Stomach (tissue), 9 donors: ENCODE results near the gene GFAP. TPM values are rescaled to one million over a fixed set of nuclear protein-coding genes. Genes with fewer than 3 reads are reported as not detected.

ENCODE experiments used
- DNase-seq, 2 donors: peaks; one replicate each; pipeline versions ENCODE4 v3.0.0 to v3.0.0-alpha.2; 2013 to 2019
- H3K27ac ChIP-seq, 5 donors: fragments of 200-600 bp in 4 of 5; sonication (generic) in 4 of 5; one replicate each; pipeline ENCODE4 v1.5.1; 2013 to 2019; ENCODE audit warnings: mild to moderate bottlenecking in 1 of 5, moderate library complexity in 1 of 5
- H3K27me3 ChIP-seq, 3 donors: fragments of 200-600 bp; sonication (generic); one replicate each; pipeline ENCODE4 v1.5.1; 2017 to 2019; ENCODE audit warnings: mixed run types in 1 of 3
- H3K36me3 ChIP-seq, 4 donors: fragments of 200-600 bp; sonication (generic); 1 replicate in 3 of 4; 2 replicates in 1 of 4; pipeline ENCODE4 v1.5.1; 2016 to 2019
- H3K4me1 ChIP-seq, 4 donors: fragments of 200-600 bp; sonication (generic); one replicate each; pipeline ENCODE4 v1.5.1; 2016 to 2019
- H3K4me3 ChIP-seq, 4 donors: fragments of 200-600 bp; sonication (generic) in 3 of 4; one replicate each; pipeline ENCODE4 v1.5.1; 2016 to 2019; ENCODE audit warnings: mild to moderate bottlenecking in 1 of 4
- H3K9me3 ChIP-seq, 4 donors: fragments of 200-600 bp; sonication (generic); one replicate each; pipeline ENCODE4 v1.5.1; 2016 to 2019
- CTCF ChIP-seq, 7 experiments: fragments of 450-650 bp in 4 of 7; fragments of 200-600 bp in 3 of 7; sonication (generic) in 3 of 7; IDR thresholded peaks; one replicate each; pipeline ENCODE4 v1.5.1; 2016 to 2019; ENCODE audit warnings: antibody characterized with exemption in 7 of 7, control low read depth in 2 of 7, mild to moderate bottlenecking in 1 of 7
- EP300 ChIP-seq: sonication (generic); formaldehyde crosslinking; IDR thresholded peaks from one replicate; pipeline ENCODE4 v1.6.1; 2017; ENCODE audit warnings: antibody characterized with exemption
- POLR2A ChIP-seq, 4 donors: fragments of 450-650 bp; IDR thresholded peaks; one replicate each; pipeline ENCODE4 v1.6.1; 2016; ENCODE audit warnings: antibody characterized with exemption in 4 of 4, control low read depth in 2 of 4, mild to moderate bottlenecking in 1 of 4, moderate library complexity in 1 of 4
- POLR2AphosphoS5 ChIP-seq, 3 donors: sonication (generic); formaldehyde crosslinking; IDR thresholded peaks; one replicate each; pipeline ENCODE4 v1.6.1; 2016; ENCODE audit warnings: antibody characterized with exemption in 3 of 3
- WGBS, 5 donors: extraction: QIAGEN DNeasy Blood & Tissue Kit in 3 of 5; methylation state at CpG; one replicate each; pipeline versions ENCODE4 v1.1.5 to v1.1.7; 2013 to 2018; 5-methylcytosine and 5-hydroxymethylcytosine counted together
- intact Hi-C: fragments of 100-400 bp; cut with DNase I; formaldehyde crosslinking; loops from one replicate; pipeline ENCODE4 v1.15.1; 2023; ENCODE audit warnings: low total_unique reads
- polyA plus RNA-seq, 3 donors: library from polyadenylated mRNA; stranded (reverse); fragments of 200-250 nt; gene quantifications; one replicate each; pipeline ENCODE4 v1.2.3, GENCODE V29; 2013
- total RNA-seq, 5 donors: library from RNA; depleted of rRNA; stranded (reverse); fragments of >200 nt; gene quantifications; one replicate each; pipeline versions ENCODE4 v1.1.0 to v1.2.3, GENCODE V29; 2014 to 2016
- donor health status: healthy with polysubstance abuse.
- donor health status: Bipolar disorder and iron deficiency.
- donor health status: healthy.

Gene GFAP
- total and polyA plus RNA-seq, 8 donors, result 0.15 to 9.7 (median 0.80) TPM; not detected in 4

DNA sequence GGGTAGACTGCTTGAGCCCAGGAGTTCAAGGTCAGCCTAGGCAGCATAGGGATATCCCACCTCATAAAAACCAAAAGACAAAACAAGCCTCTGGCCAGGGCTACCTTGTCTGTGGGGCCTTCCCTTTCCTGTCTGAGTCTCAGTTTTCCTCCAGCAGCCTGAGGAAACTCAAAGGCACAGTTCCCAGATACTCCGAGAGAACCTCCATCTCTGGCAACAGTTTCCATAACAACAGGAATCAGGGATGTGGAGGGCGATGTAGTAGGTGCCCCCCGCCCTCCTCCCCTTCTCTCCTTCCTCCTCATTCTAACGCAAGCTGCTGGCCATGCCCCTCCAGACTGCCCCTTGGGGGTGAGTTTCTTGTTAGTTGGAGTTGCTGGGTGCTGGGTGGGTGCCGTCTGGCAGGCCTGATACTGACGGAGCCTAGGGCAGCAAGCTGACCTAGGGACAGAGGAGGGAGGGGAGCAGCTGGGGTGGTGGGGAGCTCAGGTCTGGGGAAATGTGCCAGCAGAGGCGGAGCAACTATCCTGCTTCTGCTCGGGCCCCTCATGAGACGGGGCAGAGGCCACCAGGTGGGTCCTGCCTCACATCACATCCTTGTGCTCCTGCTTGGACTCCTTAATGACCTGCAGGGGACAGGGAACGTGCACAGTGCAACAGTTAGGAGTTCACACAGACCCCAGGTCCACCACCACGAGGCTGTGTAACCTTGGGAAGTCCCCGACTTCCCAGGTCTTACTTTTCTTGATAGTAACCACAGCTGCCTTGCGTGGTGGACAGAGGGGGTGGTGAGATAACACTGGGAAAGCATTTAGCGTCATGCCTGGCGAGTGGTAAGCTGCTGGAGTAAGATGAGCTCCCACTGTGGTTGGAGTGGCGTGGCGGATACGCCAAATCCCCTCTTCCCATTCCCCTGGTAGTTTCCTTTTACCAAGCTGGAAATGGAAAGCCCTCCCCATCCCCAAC lies 8.3 kb downstream of the GFAP start:
- H3K4me3 ChIP-seq, result no peak overlapping the region
- TF ChIP-seq EP300 (no peak), POLR2AphosphoS5 (IDR thresholded peaks at IDR 0.05) (no peak), POLR2A (IDR thresholded peaks at IDR 0.05) (no peak), CTCF (IDR thresholded peaks at IDR 0.05) (no peak)
- no peak overlapping the region for H3K27ac ChIP-seq
- intact Hi-C loops, result no loop called here
- no peaks in the 10 kb centered on the region for H3K36me3 ChIP-seq
- peaks cover 10 to 20% (median 13%) of the 10 kb centered on the region in 4 donors for H3K4me1 ChIP-seq
- WGBS, 5 donors, result 57 to 79% (median 64%) methylated on average over 16 to 18 of the region's 18 CpGs
- peaks cover 0 to 20% (median 11%) of the 10 kb centered on the region in 3 donors for H3K27me3 ChIP-seq
- no peak for DNase-seq
- no peaks in the 10 kb centered on the region for H3K9me3 ChIP-seq

GRCh38 chr17:44906010-44906646 lies 9.2 kb downstream of the GFAP start:
- no peak for DNase-seq
- no peak overlapping the region for H3K27ac ChIP-seq
- peaks cover 0 to 10% (median 2%) of the 10 kb centered on the region in 3 donors for H3K27me3 ChIP-seq
- H3K9me3 ChIP-seq, result no peaks in the 10 kb centered on the region
- H3K4me1 ChIP-seq, result peaks cover 3 to 15% (median 7%) of the 10 kb centered on the region in 4 donors
- H3K4me3 ChIP-seq, result no peak overlapping the region
- intact Hi-C loops, result no loop called here
- H3K36me3 ChIP-seq, result no peaks in the 10 kb centered on the region
- WGBS, 5 donors, result 73 to 86% (median 80%) methylated on average over 9 to 10 of the region's 10 CpGs
- TF ChIP-seq EP300 (no peak), POLR2A (IDR thresholded peaks at IDR 0.05) (no peak), CTCF (IDR thresholded peaks at IDR 0.05) (no peak), POLR2AphosphoS5 (IDR thresholded peaks at IDR 0.05) (no peak)

DNA sequence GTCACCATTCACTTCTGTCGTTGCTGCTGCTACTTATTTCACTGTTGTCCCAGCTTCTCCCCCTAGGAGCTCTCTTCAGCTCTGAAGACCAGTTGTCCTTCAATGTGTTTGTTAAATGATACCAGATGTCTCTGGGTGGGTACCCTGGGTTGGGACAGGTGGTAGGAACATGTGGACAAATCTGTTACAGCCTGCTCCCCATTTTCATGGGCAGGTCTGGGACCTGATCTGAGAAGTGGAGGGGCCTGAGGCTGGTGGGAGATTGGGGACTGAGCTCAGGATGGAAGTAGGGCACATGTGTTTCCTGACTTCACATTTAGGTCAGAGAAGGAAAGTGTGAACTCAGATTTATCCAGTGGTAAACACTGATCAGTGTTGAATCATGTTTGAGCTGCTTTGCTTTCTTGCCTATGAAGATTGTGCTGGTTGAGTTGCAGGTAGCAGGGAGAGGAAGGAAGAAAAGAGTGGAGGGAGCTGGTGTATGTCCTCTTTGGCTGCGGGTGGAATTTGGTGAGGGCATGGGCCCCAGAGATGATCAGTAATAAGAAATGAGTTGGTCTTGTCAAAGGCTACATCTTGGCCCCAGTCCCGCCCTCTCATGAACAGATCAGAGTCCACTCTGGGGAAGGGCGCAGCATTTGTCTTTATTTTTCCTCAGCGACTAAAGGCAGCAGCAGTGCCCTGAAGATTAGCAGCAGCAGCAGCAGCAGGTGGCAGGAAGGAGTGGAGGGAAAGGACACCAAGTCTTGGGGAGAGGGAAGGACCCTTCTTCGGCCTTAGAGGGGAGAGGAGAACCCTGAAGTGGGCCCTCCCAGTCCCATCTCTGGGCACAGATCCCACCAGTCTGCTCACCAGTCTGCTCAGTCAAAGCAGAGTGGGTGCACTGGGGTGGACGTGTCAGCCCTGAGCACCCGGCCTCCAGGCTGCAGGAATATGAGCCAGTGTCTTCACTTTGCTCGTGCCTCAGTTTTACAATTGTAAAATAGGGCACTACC lies 10.0 kb downstream of the GFAP start:
- Histone ChIP-seq H3K9me3 (no peaks in the 10 kb centered on the region), H3K27ac (no peak overlapping the region), H3K4me1 (peaks cover 8 to 20% (median 12%) of the 10 kb centered on the region in 4 donors), H3K4me3 (no peak overlapping the region), H3K36me3 (no peaks in the 10 kb centered on the region), H3K27me3 (peaks cover 0 to 7% (median 0%) of the 10 kb centered on the region in 3 donors)
- DNase-seq, result peak in 1 of 2 donors; percentile 61
- WGBS, 5 donors, result 53 to 70% (median 67%) methylated on average over 9 of the region's 9 CpGs
- TF ChIP-seq EP300 (no peak), CTCF (IDR thresholded peaks at IDR 0.05) (no peak), POLR2A (IDR thresholded peaks at IDR 0.05) (no peak)
- intact Hi-C loops, result no loop called here
